Parathyroid adenoma (tissue), 2 donors: ENCODE results near the gene FAM161A.
"Not testable (repeated sequence)": the region's sequence is repeated elsewhere in the genome, so short reads cannot be mapped to it uniquely, and the experiment has no call there.

Experiments
- H2AFZ ChIP-seq: fragments of 300-600 bp; sonication (generic); one replicate; pipeline ENCODE4 v1.7.0; 2017; ENCODE audit warnings: antibody characterized with exemption, mild to moderate bottlenecking
- H3K27ac ChIP-seq: fragments of 300-600 bp; sonication (generic); one replicate; pipeline ENCODE4 v1.7.0; 2017
- H3K27me3 ChIP-seq: fragments of 300-600 bp; sonication (generic); one replicate; pipeline ENCODE4 v1.7.0; 2017; ENCODE audit warnings: low read length; ENCODE audit not compliant: control insufficient read depth, insufficient read depth
- H3K36me3 ChIP-seq: fragments of 300-600 bp; sonication (generic); one replicate; pipeline ENCODE4 v1.7.0; 2017; ENCODE audit warnings: low read length; ENCODE audit not compliant: control insufficient read depth, insufficient read depth
- H3K4me1 ChIP-seq: fragments of 300-600 bp; sonication (generic); one replicate; pipeline ENCODE4 v1.7.0; 2017; ENCODE audit warnings: control low read depth
- H3K4me2 ChIP-seq: fragments of 300-600 bp; sonication (generic); one replicate; pipeline ENCODE4 v1.7.0; 2017; ENCODE audit warnings: low read length
- H3K4me3 ChIP-seq: fragments of 300-600 bp; sonication (generic); one replicate; pipeline ENCODE4 v1.7.0; 2017; ENCODE audit warnings: low read depth, low read length
- H3K79me2 ChIP-seq: fragments of 300-600 bp; sonication (generic); one replicate; pipeline ENCODE4 v1.7.0; 2017; ENCODE audit warnings: control low read depth
- H3K9ac ChIP-seq: fragments of 300-600 bp; sonication (generic); one replicate; pipeline ENCODE4 v1.7.0; 2017; ENCODE audit warnings: mild to moderate bottlenecking
- H3K9me3 ChIP-seq: fragments of 300-600 bp; sonication (generic); one replicate; pipeline ENCODE4 v1.7.0; 2017; ENCODE audit warnings: low read length; ENCODE audit not compliant: control insufficient read depth
- TF ChIP-seq, protein P1 (sequence below): fragments of 300-600 bp; sonication (generic); IDR thresholded peaks from one replicate; pipeline ENCODE4 v1.7.0; 2017; ENCODE audit warnings: antibody characterized with exemption, mild to moderate bottlenecking
- donor health status: primary hyperparathyroidism.

The FAM161A gene

DNA sequence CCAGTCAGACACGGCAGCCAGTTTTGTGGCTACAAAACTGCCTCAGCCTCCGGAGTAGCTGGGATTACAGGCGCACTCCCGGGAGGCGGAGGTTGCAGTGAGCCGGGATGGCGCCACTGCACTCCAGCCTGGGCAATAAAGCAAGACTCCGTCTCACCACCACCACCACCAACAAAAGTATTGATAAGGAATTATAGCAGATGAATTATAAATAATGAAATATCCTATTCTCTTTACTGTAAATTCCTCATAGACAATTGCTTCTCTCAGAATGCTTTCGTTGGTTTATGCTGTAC lies 1.4 kb upstream of the FAM161A start:
- H3K79me2 ChIP-seq: no peaks in the 10 kb centered on the region
- peak overlapping the region; percentile 87 for H3K27ac ChIP-seq
- TF ChIP-seq, protein P1, sequence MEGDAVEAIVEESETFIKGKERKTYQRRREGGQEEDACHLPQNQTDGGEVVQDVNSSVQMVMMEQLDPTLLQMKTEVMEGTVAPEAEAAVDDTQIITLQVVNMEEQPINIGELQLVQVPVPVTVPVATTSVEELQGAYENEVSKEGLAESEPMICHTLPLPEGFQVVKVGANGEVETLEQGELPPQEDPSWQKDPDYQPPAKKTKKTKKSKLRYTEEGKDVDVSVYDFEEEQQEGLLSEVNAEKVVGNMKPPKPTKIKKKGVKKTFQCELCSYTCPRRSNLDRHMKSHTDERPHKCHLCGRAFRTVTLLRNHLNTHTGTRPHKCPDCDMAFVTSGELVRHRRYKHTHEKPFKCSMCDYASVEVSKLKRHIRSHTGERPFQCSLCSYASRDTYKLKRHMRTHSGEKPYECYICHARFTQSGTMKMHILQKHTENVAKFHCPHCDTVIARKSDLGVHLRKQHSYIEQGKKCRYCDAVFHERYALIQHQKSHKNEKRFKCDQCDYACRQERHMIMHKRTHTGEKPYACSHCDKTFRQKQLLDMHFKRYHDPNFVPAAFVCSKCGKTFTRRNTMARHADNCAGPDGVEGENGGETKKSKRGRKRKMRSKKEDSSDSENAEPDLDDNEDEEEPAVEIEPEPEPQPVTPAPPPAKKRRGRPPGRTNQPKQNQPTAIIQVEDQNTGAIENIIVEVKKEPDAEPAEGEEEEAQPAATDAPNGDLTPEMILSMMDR: no peak
- no peaks in the 10 kb centered on the region for H3K27me3 ChIP-seq
- H3K4me2 ChIP-seq: peak overlapping the region; percentile 97
- H3K4me3 ChIP-seq: peak overlapping the region; percentile 92
- no peaks in the 10 kb centered on the region for H3K36me3 ChIP-seq
- H3K9me3 ChIP-seq: no peaks in the 10 kb centered on the region
- no peak overlapping the region for H3K9ac ChIP-seq
- H3K4me1 ChIP-seq: peaks cover 4% of the 10 kb centered on the region
- H2AFZ ChIP-seq: peak overlapping the region; percentile 96

DNA sequence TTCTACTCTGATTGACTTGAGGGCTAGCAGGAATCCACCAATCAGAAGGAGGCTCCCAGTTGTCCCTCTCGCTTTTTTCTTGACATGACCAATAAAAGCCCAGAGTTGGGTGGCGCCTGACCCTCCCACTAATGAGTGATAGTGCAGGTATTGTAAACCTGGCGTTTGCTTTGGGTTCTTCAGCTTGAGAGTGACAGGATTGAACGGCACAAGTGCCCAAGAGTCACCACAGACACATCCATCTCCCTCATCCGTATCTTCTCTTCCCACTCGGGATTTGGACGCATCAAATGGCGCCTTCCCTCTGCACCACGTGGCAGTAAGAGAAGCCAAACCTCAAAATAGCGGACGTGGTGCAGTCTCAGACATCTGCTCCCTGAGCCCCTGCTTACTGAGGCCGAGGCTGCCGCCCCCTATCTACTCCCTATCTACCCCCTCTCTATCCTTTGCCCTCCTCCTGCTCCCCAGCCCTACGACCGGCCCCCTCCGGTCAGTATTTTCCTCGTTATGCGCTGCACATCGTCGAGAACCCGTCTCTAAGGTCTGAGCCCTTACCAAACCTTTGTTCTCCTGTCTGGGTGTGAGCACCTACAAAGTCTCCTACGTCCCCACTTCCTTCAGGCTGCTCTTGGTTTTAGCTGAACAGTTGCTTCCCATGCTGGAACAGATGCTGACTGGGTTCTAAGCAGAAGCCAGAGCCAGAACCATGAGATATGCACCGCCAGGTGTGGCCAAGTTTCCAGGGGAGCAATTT lies 881 bp upstream of the FAM161A start:
- Histone ChIP-seq H3K4me1 (peaks cover 4% of the 10 kb centered on the region), H3K36me3 (no peaks in the 10 kb centered on the region), H2AFZ (peak overlapping the region; percentile 96), H3K9ac (no peak overlapping the region), H3K79me2 (no peaks in the 10 kb centered on the region), H3K27me3 (no peaks in the 10 kb centered on the region), H3K4me3 (peak overlapping the region; percentile 92), H3K4me2 (peak overlapping the region; percentile 97), H3K9me3 (no peaks in the 10 kb centered on the region), H3K27ac (peak overlapping the region; percentile 87)
- TF ChIP-seq, protein P1: no peak

DNA sequence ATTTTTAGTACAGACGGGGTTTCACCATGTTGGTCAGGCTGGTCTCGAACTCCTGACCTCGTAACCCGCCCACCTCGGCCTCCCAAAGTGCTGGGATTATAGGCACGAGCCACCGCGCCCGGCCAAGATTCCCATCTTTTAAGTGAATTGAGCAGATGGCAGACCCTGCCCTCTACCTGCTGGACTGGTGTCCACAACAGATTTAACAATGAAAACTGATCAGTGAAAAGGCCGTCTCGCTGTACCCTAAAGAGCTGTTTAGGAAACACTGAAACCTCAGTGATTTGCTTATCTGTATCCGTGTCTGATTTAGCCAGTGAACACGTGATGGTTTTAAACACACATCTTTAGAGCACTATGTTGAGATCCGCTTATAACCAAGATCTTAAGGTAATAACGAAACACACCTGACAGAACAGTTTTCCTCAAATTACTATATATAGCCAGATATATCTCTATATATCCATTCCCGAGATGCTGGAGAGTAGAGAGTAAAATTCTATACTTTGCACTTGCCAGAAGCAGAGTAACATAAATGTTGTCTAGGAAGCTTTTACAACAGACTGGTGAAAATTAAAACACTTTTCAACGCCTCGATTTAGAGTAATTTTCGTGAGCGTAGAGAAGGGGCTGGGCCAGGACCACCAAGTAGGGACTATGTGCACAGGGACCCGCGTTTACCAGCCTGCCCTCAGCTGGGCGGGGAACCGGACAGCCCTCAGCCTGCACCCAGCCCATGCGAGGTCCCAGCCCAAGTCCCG lies 594 bp downstream of the FAM161A start:
- Histone ChIP-seq H3K4me2 (peak overlapping the region; percentile 97), H3K9me3 (no peaks in the 10 kb centered on the region), H3K79me2 (no peaks in the 10 kb centered on the region), H3K4me3 (peak overlapping the region; percentile 92), H3K27me3 (no peaks in the 10 kb centered on the region), H3K36me3 (no peaks in the 10 kb centered on the region), H3K27ac (peak overlapping the region; percentile 87), H3K4me1 (peaks cover 4% of the 10 kb centered on the region), H3K9ac (peak overlapping the region; percentile 81), H2AFZ (peak overlapping the region; percentile 96)
- TF ChIP-seq, protein P1: no peak

DNA sequence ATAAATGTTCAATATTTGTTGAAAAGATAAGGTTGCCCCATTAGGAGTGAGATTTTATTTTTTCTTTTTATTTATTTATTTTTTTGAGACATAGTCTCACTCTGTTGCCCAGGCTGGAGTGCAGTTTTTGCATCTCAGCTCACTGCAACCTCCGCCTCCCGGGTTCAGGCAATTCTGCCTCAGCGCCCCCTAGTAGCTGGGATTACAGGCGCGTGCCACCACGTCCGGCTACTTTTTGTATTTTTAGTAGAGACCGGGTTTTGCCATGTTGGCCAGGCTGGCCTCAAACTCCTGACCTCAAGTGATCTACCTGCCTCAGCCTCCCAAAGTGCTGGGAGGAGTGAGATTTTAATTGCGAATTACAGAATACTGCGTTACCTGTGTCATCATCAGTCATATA lies 2.6 kb downstream of the FAM161A start:
- H3K4me2 ChIP-seq, H3K4me1 ChIP-seq, H2AFZ ChIP-seq, H3K27ac ChIP-seq, H3K9me3 ChIP-seq, H3K27me3 ChIP-seq, H3K4me3 ChIP-seq, H3K79me2 ChIP-seq, H3K36me3 ChIP-seq, H3K9ac ChIP-seq: not testable (repeated sequence)

DNA sequence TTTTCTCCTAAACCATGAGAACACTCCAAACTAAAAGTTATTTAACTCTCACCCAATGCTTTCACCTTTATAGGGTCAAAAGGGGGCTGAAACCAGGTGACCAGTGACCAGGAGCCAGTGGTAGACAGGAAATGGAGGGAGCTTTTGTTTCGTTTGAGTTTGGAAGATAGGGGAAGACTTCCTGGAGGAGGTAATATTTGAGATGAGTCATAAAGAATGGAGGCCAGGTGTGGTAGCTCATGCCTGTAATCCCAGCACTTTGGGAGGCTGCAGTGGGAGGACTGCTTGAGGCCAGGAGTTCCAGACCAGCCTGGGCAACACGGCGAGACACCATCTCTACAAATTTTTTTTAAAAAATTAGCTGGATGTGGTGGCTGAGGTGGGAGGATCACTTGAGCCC lies 8.5 kb downstream of the FAM161A start:
- no peaks in the 10 kb centered on the region for H3K27me3 ChIP-seq
- no peak overlapping the region for H3K4me3 ChIP-seq
- H3K4me1 ChIP-seq: no peaks in the 10 kb centered on the region
- no peak overlapping the region for H3K27ac ChIP-seq
- no peak overlapping the region for H2AFZ ChIP-seq
- H3K36me3 ChIP-seq: no peaks in the 10 kb centered on the region
- TF ChIP-seq, protein P1: no peak
- no peak overlapping the region for H3K9ac ChIP-seq
- no peaks in the 10 kb centered on the region for H3K79me2 ChIP-seq
- no peak overlapping the region for H3K4me2 ChIP-seq
- H3K9me3 ChIP-seq: no peaks in the 10 kb centered on the region
